Measurements from ENCODE around the gene PTGES2. TPM values are rescaled to one million over a fixed set of nuclear protein-coding genes. Genes with fewer than 3 reads are reported as not detected.

PTGES2 gene
- total and polyA plus RNA-seq, 9 of the 15 experiments (the other 6 are each of a cell fraction or from before 2014, with no cell fraction given): 2.4 to 196 (median 90.1) TPM

DNA sequence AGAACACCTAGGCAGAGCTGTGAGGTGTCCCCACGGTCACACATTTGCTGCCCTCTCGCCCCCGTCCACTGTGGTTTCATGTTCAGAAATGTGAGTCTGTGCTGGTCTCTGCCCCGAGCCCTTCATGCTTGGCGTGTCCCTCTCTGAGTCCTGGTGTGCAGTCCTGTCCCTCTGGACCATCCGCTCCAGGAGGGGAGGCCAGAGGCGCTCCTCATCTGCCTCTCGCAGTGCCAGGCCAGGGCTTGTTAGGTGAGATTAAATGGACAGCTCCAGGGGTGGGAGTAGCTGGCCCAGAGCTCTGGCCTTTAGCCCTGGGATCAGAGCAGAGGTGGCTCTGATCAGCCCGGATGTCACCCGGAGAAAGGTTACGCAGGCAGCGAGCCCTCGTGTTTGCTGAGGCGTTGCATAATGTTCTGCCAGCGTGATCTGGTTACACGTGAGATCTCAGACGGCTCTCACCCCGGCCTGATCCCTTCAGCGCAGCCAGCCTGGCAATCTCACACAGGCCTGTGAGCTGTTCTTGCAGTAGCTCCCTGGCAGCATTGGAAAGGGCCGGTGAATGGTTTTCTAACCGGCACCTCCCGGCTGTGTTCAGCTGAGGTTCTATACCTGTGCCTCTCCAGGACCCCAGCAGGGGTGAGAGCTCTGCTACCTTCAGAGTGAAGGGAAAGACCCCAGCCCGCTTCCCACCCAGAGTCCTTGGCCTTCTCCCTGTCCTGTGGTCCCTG, 24.5 kb downstream of the PTGES2 start:
- in situ Hi-C loops (cut with MboI) (no loop called here), intact Hi-C loops (cut with micrococcal nuclease) (no loop called here)
- POLR2A ChIA-PET: interaction anchor here (0.6 to 1.5 kb wide), 5 partner anchors 9 to 362 kb away, joined by 3 to 4 read pairs (median 3); no protein-coding TSS in a partner anchor
- FAIRE-seq (no peak), ATAC-seq (no peak), DNase-seq (ENCODE audit: extremely low read depth in 1 of 4, low spot score in 3 of 4) (no peak)
- CTCF ChIA-PET (ENCODE audit: low intra/inter-chr PET ratio): no interaction called here
- H3K9me1 ChIP-seq (ENCODE audit: control insufficient read depth, insufficient read depth, low read length): no peaks in the 10 kb centered on the region
- no peaks in the 10 kb centered on the region for H3K27me3 ChIP-seq (ENCODE audit: control insufficient read depth in 2 of 2, insufficient read depth in 2 of 2, low read length in 2 of 2)
- 96% methylated on average over 22 of the region's 23 CpGs for WGBS (ENCODE audit: insufficient coverage, low coverage, missing lambda C conversion rate)
- no peak overlapping the region for H3K4me2 ChIP-seq (ENCODE audit: insufficient read depth, low read length)
- TF ChIP-seq RBFOX2 (IDR thresholded peaks at IDR 0.05; ENCODE audit: low read depth, low read length) (0 out of 2 replicates have a peak, but pooled peaks have one; percentile 21), PYGO2 (tag; IDR thresholded peaks at IDR 0.05) (no peak), POLR2G (IDR thresholded peaks at IDR 0.05; ENCODE audit: low read depth, low read length) (0 out of 2 replicates have a peak, but pooled peaks have one; percentile 9)
- no peak overlapping the region for H3K4me3 ChIP-seq
- H2AFZ ChIP-seq (ENCODE audit: low read depth, low read length): no peak overlapping the region
- H3K4me1 ChIP-seq (replicated peaks in 1 of 2; ENCODE audit: control insufficient read depth in 2 of 2, insufficient read depth in 2 of 2, low read length in 2 of 2): peaks cover 28 to 71% of the 10 kb centered on the region in 2 experiments; a peak in 4 of 5 replicates
- H3K9ac ChIP-seq (ENCODE audit: insufficient read depth in 1 of 2, low read depth in 2 of 2, low read length in 2 of 2): peak overlapping the region in 1 of 2 experiments; percentile 65; a peak in 1 of 4 replicates
- peaks cover 92% of the 10 kb centered on the region for H3K36me3 ChIP-seq (ENCODE audit: control insufficient read depth, insufficient read depth, low read length)
- H3K79me2 ChIP-seq (ENCODE audit: control insufficient read depth, insufficient read depth, low read length): peaks cover 41% of the 10 kb centered on the region
- no peaks in the 10 kb centered on the region for H3K9me3 ChIP-seq (replicated peaks; ENCODE audit: control insufficient read depth, insufficient read depth, low read depth, low read length)
- 0 out of 2 replicates have a peak, but pooled peaks cover 10% of the 10 kb centered on the region for H4K20me1 ChIP-seq (replicated peaks; ENCODE audit: control insufficient read depth, insufficient read depth, low read length)
- no peak overlapping the region for H3K27ac ChIP-seq (ENCODE audit: extremely low read depth, low read depth, low read length)
- no TSS peak for BruUV-seq (replicated peaks)

GRCh38 chr9:128102196-128102595, 25.3 kb downstream of the PTGES2 start:
- no TSS peak for BruUV-seq (replicated peaks)
- Histone ChIP-seq H3K4me1 (replicated peaks in 1 of 2; ENCODE audit: control insufficient read depth in 2 of 2, insufficient read depth in 2 of 2, low read length in 2 of 2) (peaks cover 36 to 71% of the 10 kb centered on the region in 2 experiments), H3K9me3 (replicated peaks; ENCODE audit: control insufficient read depth, insufficient read depth, low read depth, low read length) (no peaks in the 10 kb centered on the region), H3K36me3 (ENCODE audit: control insufficient read depth, insufficient read depth, low read length) (peaks cover 91% of the 10 kb centered on the region), H3K9ac (ENCODE audit: insufficient read depth in 1 of 2, low read depth in 2 of 2, low read length in 2 of 2) (no peak overlapping the region), H3K27me3 (ENCODE audit: control insufficient read depth in 2 of 2, insufficient read depth in 2 of 2, low read length in 2 of 2) (no peaks in the 10 kb centered on the region), H3K4me2 (ENCODE audit: insufficient read depth, low read length) (no peak overlapping the region), H3K4me3 (no peak overlapping the region), H3K79me2 (ENCODE audit: control insufficient read depth, insufficient read depth, low read length) (peaks cover 49% of the 10 kb centered on the region), H2AFZ (ENCODE audit: low read depth, low read length) (no peak overlapping the region), H3K27ac (ENCODE audit: extremely low read depth, low read depth, low read length) (no peak overlapping the region), H3K9me1 (ENCODE audit: control insufficient read depth, insufficient read depth, low read length) (no peaks in the 10 kb centered on the region), H4K20me1 (replicated peaks; ENCODE audit: control insufficient read depth, insufficient read depth, low read length) (0 out of 2 replicates have a peak, but pooled peaks cover 10% of the 10 kb centered on the region)
- in situ Hi-C loops (cut with MboI): no loop called here
- FAIRE-seq: no peak
- DNase-seq (ENCODE audit: extremely low read depth in 1 of 4, low spot score in 3 of 4): no peak
- intact Hi-C loops (cut with micrococcal nuclease): no loop called here
- CTCF ChIA-PET (ENCODE audit: low intra/inter-chr PET ratio): no interaction called here
- ATAC-seq: no peak
- POLR2A ChIA-PET: interaction anchor here (0.6 to 1.5 kb wide), 5 partner anchors 8 to 187 kb away, joined by 3 to 4 read pairs (median 3); no protein-coding TSS in a partner anchor
- WGBS (ENCODE audit: insufficient coverage, low coverage, missing lambda C conversion rate): 90% methylated on average over 12 of the region's 13 CpGs
- no peak for TF ChIP-seq PYGO2 (tag; IDR thresholded peaks at IDR 0.05)
- TF ChIP-seq, protein P1, sequence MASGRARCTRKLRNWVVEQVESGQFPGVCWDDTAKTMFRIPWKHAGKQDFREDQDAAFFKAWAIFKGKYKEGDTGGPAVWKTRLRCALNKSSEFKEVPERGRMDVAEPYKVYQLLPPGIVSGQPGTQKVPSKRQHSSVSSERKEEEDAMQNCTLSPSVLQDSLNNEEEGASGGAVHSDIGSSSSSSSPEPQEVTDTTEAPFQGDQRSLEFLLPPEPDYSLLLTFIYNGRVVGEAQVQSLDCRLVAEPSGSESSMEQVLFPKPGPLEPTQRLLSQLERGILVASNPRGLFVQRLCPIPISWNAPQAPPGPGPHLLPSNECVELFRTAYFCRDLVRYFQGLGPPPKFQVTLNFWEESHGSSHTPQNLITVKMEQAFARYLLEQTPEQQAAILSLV (tag; IDR thresholded peaks at IDR 0.05): no peak
- no peak for TF ChIP-seq HDAC2 (IDR thresholded peaks at IDR 0.05)
- TF ChIP-seq POLR2G (IDR thresholded peaks at IDR 0.05; ENCODE audit: low read depth, low read length): 0 out of 2 replicates have a peak, but pooled peaks have one; percentile 31
- TF ChIP-seq GATA2 (CRISPR knock-in tag; IDR thresholded peaks at IDR 0.05): 0 out of 2 replicates have a peak, but pooled peaks have one; percentile 9
- no peak for TF ChIP-seq SOX6 (IDR thresholded peaks at IDR 0.05)
- TF ChIP-seq ETV6 (IDR thresholded peaks at IDR 0.05; ENCODE audit: borderline replicate concordance in 1 of 2, low read depth in 2 of 2, low read length in 1 of 2): no peak
- TF ChIP-seq ETV6 (CRISPR knock-in tag; IDR thresholded peaks at IDR 0.05; ENCODE audit: borderline replicate concordance): no peak
- TF ChIP-seq DIDO1 (tag; IDR thresholded peaks at IDR 0.05; ENCODE audit: low read depth): no peak
